MM.1S (cell line): Measurements from ENCODE around the gene RRP15.

Experiments
- CTCF ChIP-seq: fragments of 300-600 bp; sonication (generic); IDR thresholded peaks from 2 replicates; pipeline ENCODE4 v1.5.1; 2016; ENCODE audit warnings: antibody characterized with exemption, low read length, mixed read lengths
- EZH2 ChIP-seq: fragments of 300-600 bp; sonication (generic); optimal IDR thresholded peaks from 2 replicates; pipeline ENCODE3; 2017; ENCODE audit warnings: low read depth, mild to moderate bottlenecking, antibody characterized with exemption, low read length, mixed read lengths
- EZH2phosphoT487 ChIP-seq: fragments of 300-600 bp; sonication (generic); IDR thresholded peaks from 2 replicates; pipeline ENCODE4 v1.6.1; 2018; ENCODE audit warnings: antibody characterized with exemption, low read length

- TF ChIP-seq CTCF (no peak), EZH2 (no peak), EZH2phosphoT487 (no peak)
These were observed 95.3 kb downstream of the RRP15 start for GRCh38 chr1:218380125-218380977.
